H1 (cell line): ENCODE results near the gene ZNF462. TPM values are rescaled to one million over a fixed set of nuclear protein-coding genes. Genes with fewer than 3 reads are reported as not detected.

ENCODE experiments used
- CBX8 ChIP-seq: fragments of 300-800, 300-1000 bp; sonication (generic); IDR thresholded peaks from 2 replicates; pipeline ENCODE4 v1.7.1; 2016; ENCODE audit warnings: low read depth, low read length, borderline replicate concordance
- POLR2A ChIP-seq, 2 experiments: IDR thresholded peaks; 1 replicate in 1 of 2; 2 replicates in 1 of 2; pipeline ENCODE4 v1.6.1; 2011; ENCODE audit warnings: low read depth in 2 of 2, low read length in 2 of 2, mild to moderate bottlenecking in 2 of 2; ENCODE audit errors: control extremely low read depth in 1 of 2
- POU5F1 ChIP-seq: IDR thresholded peaks from 2 replicates; pipeline ENCODE4 v1.6.1; 2011; ENCODE audit warnings: low read depth, mild to moderate bottlenecking, low read length, moderate library complexity
- RAD21 ChIP-seq, 2 experiments: IDR thresholded peaks in 1 of 2; conservative IDR thresholded peaks in 1 of 2; 2 replicates each; pipeline ENCODE4 v1.6.1; 2011; ENCODE audit warnings: low read depth in 2 of 2, low read length in 2 of 2, improper control_type of control experiment in 1 of 2, inconsistent platforms in 1 of 2, mild to moderate bottlenecking in 1 of 2, moderate library complexity in 1 of 2
- SP4 ChIP-seq: IDR thresholded peaks from 2 replicates; pipeline ENCODE4 v1.6.1; 2012; ENCODE audit warnings: low read length, inconsistent platforms
- ZNF274 ChIP-seq: IDR thresholded peaks from 2 replicates; pipeline ENCODE4 v1.7.0; 2012; ENCODE audit warnings: low read length, borderline replicate concordance; ENCODE audit errors: extremely low read depth
- polyA plus RNA-seq, 7 experiments: library from polyadenylated mRNA; depleted of rRNA in 3 of 7; stranded (reverse) in 5 of 7; unstranded in 2 of 7; fragments of >200 nt in 5 of 7; fragments of 200-250 nt in 2 of 7; gene quantifications; 1 replicate in 5 of 7; 2 replicates in 1 of 7; 4 replicates in 1 of 7; pipeline versions ENCODE4 v1.2.1 to v1.2.3, GENCODE V29; 2011 to 2013; ENCODE audit warnings: missing spikeins in 2 of 7, mixed read lengths in 2 of 7
- total RNA-seq: library from RNA; stranded (reverse); fragmentation: NEBNext Ultra II Directional; extraction: Animal tissue kit (Norgen Biotek cat#: 25700); gene quantifications from 2 replicates; pipeline ENCODE4 v1.2.1, GENCODE V29; 2021

The ZNF462 gene
- total and polyA plus RNA-seq, 2 of the 8 experiments (the other 6 are each of a cell fraction or from before 2014, with no cell fraction given), result 30.0 to 163 TPM

DNA sequence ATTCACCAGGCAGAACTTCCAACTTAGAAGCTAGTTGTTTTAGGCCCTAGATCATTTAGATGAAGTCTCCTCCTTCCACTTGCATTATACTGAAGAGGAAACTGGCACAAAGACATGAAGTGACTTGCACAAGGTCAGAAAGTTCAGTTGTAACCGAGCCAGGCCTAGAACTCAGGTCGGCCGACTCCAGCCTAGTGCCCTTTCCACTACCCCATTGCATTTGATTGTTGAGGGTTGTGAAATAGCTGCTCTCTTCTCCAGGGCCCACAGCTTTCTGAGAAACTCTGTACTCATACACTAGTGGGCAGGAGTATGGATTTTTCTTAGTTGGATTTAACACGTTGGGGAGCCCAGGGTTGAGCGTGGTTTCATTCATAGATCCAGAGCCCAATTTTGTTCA, 5.6 kb downstream of the ZNF462 start (continued):
- TF ChIP-seq SP4 (no peak), POU5F1 (no peak), CBX8 (no peak), RAD21 (IDR thresholded peaks at IDR 0.05 in 1 of 2, conservative IDR thresholded peaks at IDR 0.05 in 1 of 2; ENCODE audit: low read depth in 2 of 2, low read length in 2 of 2) (no peak), ZNF274 (no peak), POLR2A (IDR thresholded peaks at IDR 0.05; ENCODE audit: control extremely low read depth in 1 of 2, low read depth in 2 of 2, low read length in 2 of 2) (no peak)
- TF ChIP-seq, all 59 proteins: peak for 0
